Activated gamma-delta T cell treated with Interleukin-2 at 50 U/mL for 16 hours (primary cell): Measurements from ENCODE around the gene PREX1.

ENCODE experiments used
- DNase-seq: peaks from one replicate; pipeline ENCODE4 v3.0.0-alpha.2; 2020

Gene PREX1

DNA sequence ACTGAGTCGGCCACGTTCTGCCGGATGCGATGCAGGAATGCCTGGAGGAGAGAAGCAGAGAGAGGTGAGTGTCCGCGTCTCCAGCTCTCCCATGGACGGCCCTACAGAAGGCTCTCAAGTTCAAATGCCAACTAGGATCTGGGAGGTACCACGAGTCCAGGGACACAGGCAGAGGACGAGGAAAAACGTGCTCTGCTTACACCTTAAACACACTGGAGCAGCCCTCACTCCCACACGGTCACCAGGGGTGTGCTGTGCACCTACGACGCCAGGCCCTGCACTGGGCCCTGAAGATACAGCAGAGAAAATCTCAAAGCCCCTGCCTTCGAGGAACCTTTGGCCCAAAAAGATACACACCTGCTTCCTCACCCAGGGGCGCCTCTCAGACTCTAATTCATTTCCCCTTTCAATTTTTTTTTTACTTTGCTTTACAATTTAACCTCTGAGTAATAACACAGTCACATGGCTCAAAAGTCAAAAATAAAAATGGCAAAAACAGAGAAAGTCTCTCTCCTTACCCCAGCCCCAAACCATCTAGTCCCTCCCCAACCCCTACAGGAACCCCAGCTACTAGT, 79.9 kb downstream of the PREX1 start:
- DNase-seq = no peak

DNA sequence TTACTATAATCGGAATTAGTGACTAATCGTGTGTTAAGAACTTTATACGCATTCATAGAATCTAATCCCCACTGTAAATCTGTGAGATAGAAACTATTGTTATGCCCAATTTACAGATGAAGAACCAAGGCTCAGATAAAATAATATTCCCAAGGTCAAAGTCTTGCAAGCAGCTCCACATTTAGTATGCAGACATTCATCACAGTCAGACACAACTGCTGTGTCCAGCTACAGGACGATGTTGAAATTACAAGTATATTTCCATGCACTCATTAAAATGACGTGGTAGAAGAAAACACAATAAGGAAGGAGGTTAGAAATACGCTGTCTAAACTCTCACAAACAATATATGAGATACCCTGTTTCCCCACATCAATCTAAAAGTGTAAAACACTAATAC, 82.5 kb downstream of the PREX1 start:
- DNase-seq = no peak

GRCh38 chr20:48744515-48744914, 83.3 kb downstream of the PREX1 start:
- no peak for DNase-seq

GRCh38 chr20:48743807-48744206, 84.0 kb downstream of the PREX1 start:
- DNase-seq = no peak

- DNase-seq = no peak
Measured at GRCh38 chr20:48742912-48743680, 84.7 kb downstream of the PREX1 start.

- DNase-seq = no peak
Measured at GRCh38 chr20:48742233-48742632, 85.6 kb downstream of the PREX1 start.

GRCh38 chr20:48741669-48742068, 86.1 kb downstream of the PREX1 start:
- DNase-seq = no peak

- DNase-seq = no peak
Measured at GRCh38 chr20:48740712-48741111, 87.1 kb downstream of the PREX1 start.

- DNase-seq = no peak
Measured at GRCh38 chr20:48740292-48740649, 87.5 kb downstream of the PREX1 start.

GRCh38 chr20:48739395-48740291, 88.2 kb downstream of the PREX1 start:
- peak; percentile 46 for DNase-seq

GRCh38 chr20:48738399-48739304, 89.1 kb downstream of the PREX1 start:
- DNase-seq = peak; percentile 66

DNA sequence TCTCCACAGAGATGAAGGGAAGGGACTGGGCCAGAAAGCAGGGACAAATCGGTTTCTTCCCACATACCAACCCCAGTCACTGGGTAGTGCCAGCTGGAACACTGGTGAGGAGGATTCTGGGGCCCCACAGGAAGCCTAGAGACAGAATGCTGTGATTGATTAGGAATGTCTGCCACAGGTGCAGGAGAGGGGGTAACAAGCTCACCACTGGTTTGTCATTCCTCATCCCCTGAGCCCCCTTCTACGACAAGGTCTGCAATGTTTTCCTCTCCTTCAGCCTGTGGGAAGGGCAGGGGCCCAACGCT, 89.8 kb downstream of the PREX1 start:
- DNase-seq = no peak

- no peak for DNase-seq
Measured at GRCh38 chr20:48737434-48738093, 90.2 kb downstream of the PREX1 start.

- no peak for DNase-seq
Measured at GRCh38 chr20:48736636-48737035, 91.2 kb downstream of the PREX1 start.

DNA sequence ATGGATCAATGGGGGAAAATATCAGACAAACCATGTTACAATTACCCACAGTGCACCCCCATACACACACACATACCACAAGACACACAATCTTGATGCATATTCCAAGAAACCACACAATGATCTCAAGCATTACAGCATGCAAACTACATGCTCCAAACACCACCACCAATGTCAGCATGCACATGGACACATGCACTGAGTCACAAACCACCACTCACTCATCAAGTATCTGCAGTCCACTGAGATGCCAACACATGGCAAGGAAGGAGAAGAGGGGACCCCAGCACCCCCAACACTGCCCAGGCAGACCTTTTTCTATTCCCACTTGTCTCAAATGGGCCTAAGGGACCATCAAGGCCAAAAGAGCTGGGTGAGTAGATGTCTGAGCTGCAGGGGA, 91.6 kb downstream of the PREX1 start:
- DNase-seq = no peak

DNA sequence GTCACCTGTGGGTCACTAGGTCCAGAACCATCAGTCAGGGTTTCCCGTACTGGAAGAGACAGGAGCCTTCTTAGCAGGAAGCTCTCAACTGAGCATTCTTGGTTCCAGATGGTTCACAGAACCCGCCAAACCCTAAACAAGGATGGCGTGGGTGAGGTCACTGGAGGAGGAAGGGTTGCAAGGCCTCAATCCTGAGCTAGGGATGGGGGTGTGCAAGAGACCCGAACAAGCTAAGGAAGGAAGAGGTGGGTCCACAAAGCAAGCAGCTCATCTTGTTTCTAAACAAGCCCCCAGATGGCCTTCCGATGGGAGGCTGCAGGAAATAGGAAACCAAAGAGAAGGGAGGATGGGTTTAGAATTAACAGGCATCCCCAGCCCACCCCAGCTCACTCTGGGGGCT, 92.7 kb downstream of the PREX1 start:
- DNase-seq = no peak

DNA sequence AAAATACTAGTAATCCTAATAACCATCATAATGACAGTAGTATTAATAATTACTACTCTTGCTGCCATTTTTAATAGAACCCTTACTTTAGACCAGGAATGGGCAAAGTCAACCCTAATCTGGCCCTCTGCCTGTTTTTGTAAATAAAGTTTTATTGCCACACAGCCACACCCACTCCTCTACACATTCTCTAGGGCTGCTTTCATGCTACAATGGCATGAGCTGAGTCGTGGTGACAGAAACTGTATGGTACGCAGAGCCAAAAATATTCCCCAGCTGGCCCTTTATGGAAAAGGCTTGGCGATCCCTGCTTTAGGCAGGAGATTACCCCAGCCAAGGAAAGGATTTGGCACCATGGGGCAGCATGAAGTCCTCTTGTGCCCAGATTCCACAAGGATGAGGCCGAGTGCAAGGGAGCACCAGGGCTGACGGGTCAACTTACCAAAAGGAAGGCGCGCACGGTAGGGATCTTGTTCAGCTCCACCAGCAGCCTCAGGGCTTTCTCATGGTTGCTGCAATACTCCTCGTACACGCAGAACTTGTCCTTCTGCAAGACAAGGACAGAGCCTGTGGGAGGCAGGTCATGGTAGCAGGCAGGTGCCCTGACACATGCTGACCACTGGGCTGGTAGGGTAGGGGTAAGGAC, 93.6 kb downstream of the PREX1 start:
- no peak for DNase-seq

DNA sequence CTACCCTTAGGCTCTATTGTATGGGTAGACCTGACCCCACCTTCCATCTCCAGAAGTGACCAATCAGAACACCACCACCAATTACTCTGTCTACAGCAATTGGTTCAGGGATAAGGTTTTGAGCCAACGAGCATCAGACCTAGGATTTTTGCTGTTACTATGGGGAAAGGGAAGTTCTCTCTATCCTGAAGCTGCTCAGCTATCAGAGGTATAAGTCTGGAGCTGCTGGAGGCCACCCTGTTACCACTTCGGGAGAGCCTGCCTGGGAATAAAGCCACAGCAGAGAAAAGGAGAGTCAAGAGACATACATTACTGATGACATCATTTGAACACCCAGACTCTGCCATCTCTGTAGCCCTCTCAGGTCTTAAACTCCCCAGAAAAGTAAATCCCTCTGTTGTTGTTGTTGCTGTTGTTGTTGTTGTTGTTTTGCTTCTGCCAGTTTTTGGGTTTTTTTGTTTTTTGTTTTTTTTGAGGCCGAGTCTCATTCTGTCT, 94.5 kb downstream of the PREX1 start:
- no peak for DNase-seq

GRCh38 chr20:48732081-48732829, 95.5 kb downstream of the PREX1 start:
- DNase-seq = no peak

DNA sequence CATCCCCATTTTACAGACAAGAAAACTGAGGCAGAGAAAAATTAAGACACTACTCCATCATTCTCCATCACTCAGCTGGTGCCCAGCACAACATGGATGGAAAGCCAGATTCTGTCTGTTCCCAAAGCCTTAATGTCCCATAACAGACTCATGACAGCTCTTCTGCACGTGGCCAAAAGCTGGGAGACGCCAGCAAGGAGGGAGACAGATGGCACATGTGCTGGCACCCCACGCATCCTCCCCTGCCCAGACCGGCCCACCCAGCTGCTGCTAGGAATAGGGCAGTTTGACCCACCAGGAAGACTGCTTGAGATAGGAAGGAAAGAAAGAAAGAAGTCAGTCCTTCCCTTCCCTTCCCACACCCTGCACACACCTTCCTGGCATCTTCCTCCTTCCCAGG, 96.3 kb downstream of the PREX1 start:
- no peak for DNase-seq

- no peak for DNase-seq
Measured at GRCh38 chr20:48730977-48731376, 96.8 kb downstream of the PREX1 start.
